PC-3 (cell line): ENCODE results near the gene BAAT.

Source experiments
- EZH2 ChIP-seq: fragments of 300-600 bp; sonication (generic); IDR thresholded peaks from one replicate; pipeline ENCODE4 v1.6.1; 2017; ENCODE audit warnings: antibody characterized with exemption, mild to moderate bottlenecking, low read length; ENCODE audit not compliant: unreplicated experiment
- TF ChIP-seq, protein P1 (sequence below): fragments of 300-600 bp; sonication (generic); conservative IDR thresholded peaks from 2 replicates; pipeline ENCODE4 v1.5.1; 2017; ENCODE audit warnings: antibody characterized with exemption, low read depth, mild to moderate bottlenecking, low read length

GRCh38 chr9:101400120-101400519 is 15.3 kb upstream of the BAAT start:
- TF ChIP-seq, protein P1, sequence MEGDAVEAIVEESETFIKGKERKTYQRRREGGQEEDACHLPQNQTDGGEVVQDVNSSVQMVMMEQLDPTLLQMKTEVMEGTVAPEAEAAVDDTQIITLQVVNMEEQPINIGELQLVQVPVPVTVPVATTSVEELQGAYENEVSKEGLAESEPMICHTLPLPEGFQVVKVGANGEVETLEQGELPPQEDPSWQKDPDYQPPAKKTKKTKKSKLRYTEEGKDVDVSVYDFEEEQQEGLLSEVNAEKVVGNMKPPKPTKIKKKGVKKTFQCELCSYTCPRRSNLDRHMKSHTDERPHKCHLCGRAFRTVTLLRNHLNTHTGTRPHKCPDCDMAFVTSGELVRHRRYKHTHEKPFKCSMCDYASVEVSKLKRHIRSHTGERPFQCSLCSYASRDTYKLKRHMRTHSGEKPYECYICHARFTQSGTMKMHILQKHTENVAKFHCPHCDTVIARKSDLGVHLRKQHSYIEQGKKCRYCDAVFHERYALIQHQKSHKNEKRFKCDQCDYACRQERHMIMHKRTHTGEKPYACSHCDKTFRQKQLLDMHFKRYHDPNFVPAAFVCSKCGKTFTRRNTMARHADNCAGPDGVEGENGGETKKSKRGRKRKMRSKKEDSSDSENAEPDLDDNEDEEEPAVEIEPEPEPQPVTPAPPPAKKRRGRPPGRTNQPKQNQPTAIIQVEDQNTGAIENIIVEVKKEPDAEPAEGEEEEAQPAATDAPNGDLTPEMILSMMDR, result no peak
- no peak for TF ChIP-seq EZH2
